A172 (cell line): ENCODE data around the gene UNC45A. TPM values are rescaled to one million over a fixed set of nuclear protein-coding genes. Genes with fewer than 3 reads are reported as not detected.
"Not testable (repeated sequence)": the region's sequence is repeated elsewhere in the genome, so short reads cannot be mapped to it uniquely, and the experiment has no call there.

Experiments
- DNase-seq: peaks from one replicate; pipeline ENCODE4 v3.0.0-alpha.2; 2015; ENCODE audit warnings: low spot score
- total RNA-seq: library from RNA; depleted of rRNA; stranded (reverse); fragments of >200 nt; shearing (Covaris generic); gene quantifications from 2 replicates; pipeline ENCODE4 v1.2.3, GENCODE V29; 2014

Gene UNC45A
- total RNA-seq, 1 experiment from 2014 or later = 64.7 TPM

- no peak for DNase-seq
Measured at GRCh38 chr15:90903733-90904536, 31.1 kb upstream of the UNC45A start.

- DNase-seq = no peak
Measured at GRCh38 chr15:90904746-90905145, 30.3 kb upstream of the UNC45A start.

- no peak for DNase-seq
Measured at GRCh38 chr15:90905306-90906180, 29.5 kb upstream of the UNC45A start.

GRCh38 chr15:90906181-90906849 lies 28.8 kb upstream of the UNC45A start:
- DNase-seq = no peak

- no peak for DNase-seq
Measured at GRCh38 chr15:90907051-90907660, 27.9 kb upstream of the UNC45A start.

GRCh38 chr15:90907838-90908507 lies 27.1 kb upstream of the UNC45A start:
- no peak for DNase-seq

GRCh38 chr15:90909449-90909848 lies 25.6 kb upstream of the UNC45A start:
- DNase-seq = not testable (repeated sequence)

GRCh38 chr15:90909976-90910375 lies 25.1 kb upstream of the UNC45A start:
- no peak for DNase-seq

GRCh38 chr15:90910441-90911301 lies 24.4 kb upstream of the UNC45A start:
- no peak for DNase-seq

- DNase-seq = no peak
Measured at GRCh38 chr15:90911302-90911623, 23.8 kb upstream of the UNC45A start.

GRCh38 chr15:90911906-90912769 lies 22.9 kb upstream of the UNC45A start:
- DNase-seq = no peak

GRCh38 chr15:90912770-90913075 lies 22.4 kb upstream of the UNC45A start:
- no peak for DNase-seq

- DNase-seq = no peak
Measured at GRCh38 chr15:90913398-90913944, 21.6 kb upstream of the UNC45A start.

GRCh38 chr15:90914305-90915080 lies 20.6 kb upstream of the UNC45A start:
- no peak for DNase-seq

GRCh38 chr15:90915216-90915807 lies 19.8 kb upstream of the UNC45A start:
- DNase-seq = no peak

GRCh38 chr15:90915808-90916440 lies 19.2 kb upstream of the UNC45A start:
- DNase-seq = no peak

- no peak for DNase-seq
Measured at GRCh38 chr15:90916461-90916860, 18.6 kb upstream of the UNC45A start.

- no peak for DNase-seq
Measured at GRCh38 chr15:90917569-90917968, 17.5 kb upstream of the UNC45A start.
